Body of pancreas (tissue), 4 donors: ENCODE results near the gene RIPOR1. TPM values are rescaled to one million over a fixed set of nuclear protein-coding genes. Genes with fewer than 3 reads are reported as not detected.

Source experiments
- ATAC-seq: fragments of 150-250 bp; one replicate; pipeline ENCODE4 v1.9.1; 2016
- DNase-seq, 4 donors: peaks; one replicate each; pipeline ENCODE4 v3.0.0-alpha.2; 2019
- H3K27ac ChIP-seq, 4 donors: fragments of 200-600 bp; sonication (generic); 1 replicate in 3 of 4; 2 replicates in 1 of 4; pipeline versions ENCODE4 v1.5.1 to v1.6.1; 2016 to 2019; ENCODE audit warnings: mild to moderate bottlenecking in 1 of 4, mixed read lengths in 1 of 4, moderate library complexity in 1 of 4
- H3K27me3 ChIP-seq, 2 donors: fragments of 200-600 bp; sonication (generic); one replicate each; pipeline ENCODE4 v1.6.0; 2016; ENCODE audit warnings: mild to moderate bottlenecking in 1 of 2
- H3K36me3 ChIP-seq, 2 donors: fragments of 200-600 bp; sonication (generic); replicated peaks in 1 of 2; 2 replicates each; pipeline ENCODE4 v1.5.1; 2016; ENCODE audit warnings: low read depth in 2 of 2; ENCODE audit not compliant: insufficient read depth in 1 of 2
- H3K4me1 ChIP-seq: fragments of 200-600 bp; sonication (generic); one replicate; pipeline ENCODE4 v1.6.0; 2016
- H3K4me3 ChIP-seq, 2 donors: fragments of 200-600 bp; sonication (generic); 1 replicate in 1 of 2; 2 replicates in 1 of 2; pipeline ENCODE4 v1.5.1; 2016 to 2019
- H3K9me3 ChIP-seq, 3 donors: fragments of 200-600 bp; sonication (generic); 1 replicate in 2 of 3; 2 replicates in 1 of 3; pipeline ENCODE4 v1.5.1; 2016
- POLR2A ChIP-seq, 3 donors: fragments of 450-650 bp; IDR thresholded peaks; one replicate each; pipeline ENCODE4 v1.6.1; 2016; ENCODE audit warnings: antibody characterized with exemption in 3 of 3, mild to moderate bottlenecking in 2 of 3
- WGBS, 2 donors: methylation state at CpG; one replicate each; pipeline ENCODE4 v1.1.5; 2017; 5-methylcytosine and 5-hydroxymethylcytosine counted together
- intact Hi-C: fragments of 100-400 bp; cut with DNase I; formaldehyde crosslinking; loops from one replicate; pipeline ENCODE4 v1.15.1; 2023
- total RNA-seq, 2 donors: library from RNA; depleted of rRNA; stranded (reverse); fragments of >200 nt; gene quantifications; one replicate each; pipeline ENCODE4 v1.1.0, GENCODE V29; 2016
- TF ChIP-seq, protein P1 (sequence below), 7 experiments: fragments of 450-650 bp in 4 of 7; fragments of 200-600 bp in 3 of 7; sonication (generic) in 3 of 7; IDR thresholded peaks; one replicate each; pipeline ENCODE4 v1.5.1; 2016 to 2019; ENCODE audit warnings: antibody characterized with exemption in 7 of 7

The RIPOR1 gene
- total RNA-seq, 2 donors from 2014 or later: 37.9 to 62.6 TPM

DNA sequence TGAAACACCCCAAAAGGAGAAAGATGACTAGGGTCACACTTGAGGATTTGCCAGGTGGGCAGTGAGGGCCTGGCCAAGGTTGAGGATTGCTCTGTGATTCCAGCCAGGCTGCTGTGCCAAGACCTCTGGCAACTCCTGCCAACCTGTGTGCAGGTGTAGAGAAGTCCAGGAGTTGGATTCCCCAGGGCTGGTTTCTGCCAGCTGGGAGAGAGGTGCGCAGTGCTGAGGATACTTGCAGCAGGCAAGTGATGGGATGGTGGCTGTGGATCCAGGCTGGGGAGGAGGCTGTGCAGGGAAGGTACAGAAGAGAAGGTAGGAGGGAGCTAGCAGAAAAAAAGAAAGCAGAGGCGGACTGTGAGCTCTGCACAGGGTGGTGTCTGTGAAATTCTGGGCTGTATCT is 6.6 kb downstream of the RIPOR1 start:
- no peak for TF ChIP-seq POLR2A (IDR thresholded peaks at IDR 0.05)
- TF ChIP-seq, protein P1, sequence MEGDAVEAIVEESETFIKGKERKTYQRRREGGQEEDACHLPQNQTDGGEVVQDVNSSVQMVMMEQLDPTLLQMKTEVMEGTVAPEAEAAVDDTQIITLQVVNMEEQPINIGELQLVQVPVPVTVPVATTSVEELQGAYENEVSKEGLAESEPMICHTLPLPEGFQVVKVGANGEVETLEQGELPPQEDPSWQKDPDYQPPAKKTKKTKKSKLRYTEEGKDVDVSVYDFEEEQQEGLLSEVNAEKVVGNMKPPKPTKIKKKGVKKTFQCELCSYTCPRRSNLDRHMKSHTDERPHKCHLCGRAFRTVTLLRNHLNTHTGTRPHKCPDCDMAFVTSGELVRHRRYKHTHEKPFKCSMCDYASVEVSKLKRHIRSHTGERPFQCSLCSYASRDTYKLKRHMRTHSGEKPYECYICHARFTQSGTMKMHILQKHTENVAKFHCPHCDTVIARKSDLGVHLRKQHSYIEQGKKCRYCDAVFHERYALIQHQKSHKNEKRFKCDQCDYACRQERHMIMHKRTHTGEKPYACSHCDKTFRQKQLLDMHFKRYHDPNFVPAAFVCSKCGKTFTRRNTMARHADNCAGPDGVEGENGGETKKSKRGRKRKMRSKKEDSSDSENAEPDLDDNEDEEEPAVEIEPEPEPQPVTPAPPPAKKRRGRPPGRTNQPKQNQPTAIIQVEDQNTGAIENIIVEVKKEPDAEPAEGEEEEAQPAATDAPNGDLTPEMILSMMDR (IDR thresholded peaks at IDR 0.05): no peak
- ATAC-seq (no peak), DNase-seq (peak; percentile 35 to 76 (median 59))
- Histone ChIP-seq H3K27me3 (no peaks in the 10 kb centered on the region), H3K4me3 (no peak overlapping the region), H3K4me1 (peaks cover 71% of the 10 kb centered on the region), H3K9me3 (no peaks in the 10 kb centered on the region), H3K36me3 (no peaks in the 10 kb centered on the region), H3K27ac (peak overlapping the region in 2 of 4 donors; percentile 2 to 13)
- intact Hi-C loops: no loop called here
- WGBS, 2 donors: 57 to 61% methylated on average over 2 of the region's 2 CpGs

DNA sequence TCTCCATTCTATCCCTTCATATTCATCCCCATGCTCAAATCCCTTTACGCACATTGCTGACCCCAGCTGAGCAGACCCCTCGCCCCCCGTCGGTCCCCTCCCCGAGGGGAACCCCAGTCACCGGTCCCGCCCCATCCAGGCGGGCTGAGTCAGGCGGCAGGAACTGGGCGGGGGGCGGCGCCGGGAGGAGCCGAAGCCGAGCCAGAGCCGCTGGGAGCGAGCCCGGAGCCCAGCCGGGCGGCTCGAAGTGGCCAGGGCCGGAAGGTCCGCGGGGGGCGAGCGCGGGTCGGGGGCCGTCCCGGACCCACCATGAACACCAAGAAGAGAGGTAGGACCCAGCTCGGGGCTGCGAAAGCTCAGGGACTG is 8.6 kb downstream of the RIPOR1 start:
- no peaks in the 10 kb centered on the region for H3K9me3 ChIP-seq
- DNase-seq (peak; percentile 43 to 65 (median 56)), ATAC-seq (peak; percentile 52)
- H3K36me3 ChIP-seq: no peaks in the 10 kb centered on the region
- intact Hi-C loops: no loop called here
- no peaks in the 10 kb centered on the region for H3K27me3 ChIP-seq
- H3K4me1 ChIP-seq: peaks cover 70% of the 10 kb centered on the region
- peak in 2 of 3 donors; percentile 39 to 50 for TF ChIP-seq POLR2A (IDR thresholded peaks at IDR 0.05)
- TF ChIP-seq, protein P1 (IDR thresholded peaks at IDR 0.05): no peak
- WGBS, 2 donors: 2 to 4% methylated on average over 19 to 27 of the region's 32 CpGs
- peak overlapping the region; percentile 6 to 23 for H3K4me3 ChIP-seq
- peak overlapping the region; percentile 47 to 74 (median 64) for H3K27ac ChIP-seq

DNA sequence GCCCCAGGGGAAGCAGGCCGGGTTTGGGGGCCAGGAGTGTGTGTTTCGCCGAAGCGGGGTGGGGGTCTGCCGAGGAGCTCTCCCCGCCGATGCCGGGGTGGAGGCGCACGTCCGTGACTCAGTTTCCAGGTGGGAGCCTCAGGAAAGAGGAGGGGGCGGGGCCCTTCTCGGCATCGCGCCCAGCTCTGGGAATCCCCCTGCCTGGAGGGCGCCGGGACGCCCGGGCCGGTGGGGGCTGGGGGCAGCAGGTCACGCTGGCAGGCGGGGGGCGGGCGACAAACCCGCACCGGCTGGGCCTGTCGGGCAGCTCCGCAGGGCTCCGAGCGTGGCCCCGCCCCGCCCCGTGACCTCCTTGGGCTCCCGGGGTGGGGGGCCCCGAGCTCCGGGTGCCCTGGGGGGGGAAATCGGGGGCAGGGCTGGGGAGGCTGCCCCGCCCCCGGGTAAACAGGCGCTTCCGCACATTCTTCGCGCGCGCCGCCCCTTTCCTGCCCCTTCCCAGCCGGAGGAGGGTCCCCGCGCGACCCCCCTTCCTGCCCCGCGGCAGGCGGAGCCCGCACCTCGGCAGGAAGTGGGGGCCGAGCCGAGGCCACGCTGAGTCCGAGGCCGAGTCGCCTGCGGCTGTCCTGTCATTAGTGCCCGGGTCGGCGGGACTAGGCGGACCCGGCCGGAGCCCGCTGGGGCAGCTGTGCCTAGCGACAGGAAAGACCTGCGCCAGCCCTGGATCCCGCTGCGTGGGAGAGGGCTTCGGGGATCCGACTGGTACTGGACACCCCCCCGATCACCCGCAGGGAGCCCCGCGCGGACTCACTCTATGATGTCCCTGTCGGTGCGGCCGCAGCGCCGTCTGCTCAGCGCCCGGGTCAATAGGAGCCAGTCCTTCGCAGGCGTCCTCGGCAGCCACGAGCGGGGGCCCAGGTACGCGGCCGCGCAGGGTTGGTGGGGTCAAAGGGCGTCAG is 9.3 kb downstream of the RIPOR1 start:
- DNase-seq (peak; percentile 49 to 75 (median 67)), ATAC-seq (peak; percentile 54)
- WGBS, 2 donors: 2% methylated on average over 90 of the region's 97 CpGs; no CpG with 5 or more reads in 1 of the 2 donors
- Histone ChIP-seq H3K27me3 (no peaks in the 10 kb centered on the region), H3K36me3 (no peaks in the 10 kb centered on the region), H3K4me1 (peaks cover 68% of the 10 kb centered on the region), H3K27ac (peak overlapping the region; percentile 47 to 74 (median 64)), H3K4me3 (peak overlapping the region; percentile 6 to 23), H3K9me3 (no peaks in the 10 kb centered on the region)
- TF ChIP-seq, protein P1 (IDR thresholded peaks at IDR 0.05): no peak
- peak in 1 of 3 donors; percentile 8 for TF ChIP-seq POLR2A (IDR thresholded peaks at IDR 0.05)
- intact Hi-C loops: no loop called here

DNA sequence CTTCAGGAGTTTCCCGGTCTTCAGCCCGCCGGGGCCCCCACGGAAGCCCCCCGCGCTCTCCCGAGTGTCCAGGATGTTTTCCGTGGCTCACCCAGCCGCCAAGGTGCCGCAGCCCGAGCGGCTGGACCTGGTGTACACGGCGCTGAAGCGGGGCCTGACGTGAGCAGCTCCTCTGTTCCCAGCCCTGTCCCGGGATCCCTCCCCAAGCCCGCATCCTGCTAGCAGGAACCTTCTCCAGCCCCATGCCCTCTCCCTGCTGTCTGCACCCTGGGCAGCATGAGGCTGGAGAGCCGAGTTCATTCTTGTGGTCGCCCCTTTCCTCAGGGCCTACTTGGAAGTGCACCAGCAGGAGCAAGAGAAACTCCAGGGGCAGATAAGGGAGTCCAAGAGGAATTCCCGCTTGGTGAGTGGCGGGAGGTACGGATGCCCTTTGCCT is 10.1 kb downstream of the RIPOR1 start:
- peak overlapping the region in 3 of 4 donors; percentile 64 to 74 (median 64) for H3K27ac ChIP-seq
- no peak for ATAC-seq
- no peaks in the 10 kb centered on the region for H3K9me3 ChIP-seq
- DNase-seq: no peak
- H3K36me3 ChIP-seq: no peaks in the 10 kb centered on the region
- no peaks in the 10 kb centered on the region for H3K27me3 ChIP-seq
- peaks cover 65% of the 10 kb centered on the region for H3K4me1 ChIP-seq
- WGBS, 2 donors: 21 to 56% methylated on average over 5 to 18 of the region's 23 CpGs
- intact Hi-C loops: no loop called here
- no peak overlapping the region for H3K4me3 ChIP-seq
- TF ChIP-seq, protein P1 (IDR thresholded peaks at IDR 0.05): no peak
- no peak for TF ChIP-seq POLR2A (IDR thresholded peaks at IDR 0.05)
